H1 (cell line): ENCODE measurements around the gene GTPBP6.

Experiments
- CREB1 ChIP-seq: IDR thresholded peaks from 2 replicates; pipeline ENCODE4 v1.6.1; 2012; ENCODE audit warnings: inconsistent platforms
- EP300 ChIP-seq, 2 experiments: IDR thresholded peaks; 1 replicate in 1 of 2; 2 replicates in 1 of 2; pipeline ENCODE4 v1.6.1; 2011 to 2012; ENCODE audit warnings: low read depth in 2 of 2, low read length in 2 of 2, mild to moderate bottlenecking in 2 of 2, borderline replicate concordance in 1 of 2, inconsistent platforms in 1 of 2, moderate library complexity in 1 of 2
- GTF2F1 ChIP-seq: IDR thresholded peaks from 2 replicates; pipeline ENCODE4 v1.6.1; 2012; ENCODE audit warnings: low read depth, low read length, improper control_type of control experiment, borderline replicate concordance
- HDAC2 ChIP-seq, 2 experiments: fragments of 300-600 bp in 1 of 2; sonication (generic) in 1 of 2; IDR thresholded peaks; 2 replicates each; pipeline ENCODE4 v1.6.1; 2011 to 2012; ENCODE audit warnings: low read depth in 2 of 2, low read length in 2 of 2, mild to moderate bottlenecking in 2 of 2, moderate library complexity in 2 of 2, borderline replicate concordance in 1 of 2, inconsistent platforms in 1 of 2
- KDM1A ChIP-seq: fragments of 200-600, 300-600 bp; sonication (generic); IDR thresholded peaks from 2 replicates; pipeline ENCODE4 v1.7.1; 2016; ENCODE audit warnings: mild to moderate bottlenecking, low read length, borderline replicate concordance
- PHF8 ChIP-seq: fragments of 200-600 bp; sonication (generic); conservative IDR thresholded peaks from 2 replicates; pipeline ENCODE4 v1.7.1; 2012; ENCODE audit warnings: low read depth, mild to moderate bottlenecking, inconsistent platforms, low read length, moderate library complexity
- POLR2A ChIP-seq, 2 experiments: IDR thresholded peaks; 1 replicate in 1 of 2; 2 replicates in 1 of 2; pipeline ENCODE4 v1.6.1; 2011; ENCODE audit warnings: low read depth in 2 of 2, low read length in 2 of 2, mild to moderate bottlenecking in 2 of 2; ENCODE audit errors: control extremely low read depth in 1 of 2
- TAF1 ChIP-seq: IDR thresholded peaks from 2 replicates; pipeline ENCODE4 v1.6.1; 2011; ENCODE audit warnings: mild to moderate bottlenecking, low read depth, low read length
- TF ChIP-seq, protein P1 (sequence below), 3 experiments: IDR thresholded peaks; 1 replicate in 2 of 3; 2 replicates in 1 of 3; pipeline versions ENCODE4 v1.5.1 to v1.6.1; 2011; ENCODE audit warnings: low read length in 3 of 3, mild to moderate bottlenecking in 3 of 3, inconsistent platforms in 2 of 3, low read depth in 1 of 3, moderate library complexity in 1 of 3; ENCODE audit not compliant: insufficient read depth in 1 of 3; ENCODE audit errors: control extremely low read depth in 1 of 3

DNA sequence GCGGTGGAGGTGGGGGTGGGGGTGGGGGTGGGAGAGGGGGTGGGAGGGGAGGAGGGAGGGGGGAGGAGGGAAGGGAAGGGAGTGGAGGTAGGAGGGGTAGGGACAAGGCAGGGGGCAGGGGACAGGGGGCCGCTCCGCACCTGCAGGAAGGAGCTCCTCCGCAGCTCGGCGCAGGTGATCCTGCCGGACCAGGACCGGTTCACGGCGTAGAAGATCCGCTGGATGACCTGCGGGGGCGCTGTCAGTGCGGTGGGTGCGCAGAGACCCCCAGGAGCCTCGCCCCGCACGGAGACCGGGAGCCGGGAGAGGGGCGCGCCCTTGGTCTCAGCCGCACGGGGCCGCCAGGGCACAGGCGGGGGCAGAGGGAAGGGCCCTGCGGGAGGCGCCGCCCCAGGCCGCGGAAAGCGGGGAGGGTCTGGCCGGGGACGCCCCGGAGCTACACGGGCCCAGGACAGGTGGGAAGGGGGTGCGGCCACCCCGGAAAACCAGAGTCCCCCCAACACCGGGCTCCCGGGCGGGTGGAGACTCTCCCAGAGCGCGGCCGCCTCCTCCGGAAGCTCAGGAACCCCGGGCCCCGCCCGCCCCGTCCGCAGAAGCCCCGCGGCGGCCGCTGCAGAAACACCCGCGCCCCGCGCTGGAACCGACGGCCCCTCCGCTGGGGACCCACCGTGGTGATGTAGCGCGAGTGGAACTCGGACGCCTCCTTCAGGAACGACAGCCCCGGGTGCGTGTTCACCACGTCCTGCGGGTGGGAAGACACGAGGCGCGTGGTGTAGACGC is 27.6 kb upstream of the GTPBP6 start:
- TF ChIP-seq, protein P1, sequence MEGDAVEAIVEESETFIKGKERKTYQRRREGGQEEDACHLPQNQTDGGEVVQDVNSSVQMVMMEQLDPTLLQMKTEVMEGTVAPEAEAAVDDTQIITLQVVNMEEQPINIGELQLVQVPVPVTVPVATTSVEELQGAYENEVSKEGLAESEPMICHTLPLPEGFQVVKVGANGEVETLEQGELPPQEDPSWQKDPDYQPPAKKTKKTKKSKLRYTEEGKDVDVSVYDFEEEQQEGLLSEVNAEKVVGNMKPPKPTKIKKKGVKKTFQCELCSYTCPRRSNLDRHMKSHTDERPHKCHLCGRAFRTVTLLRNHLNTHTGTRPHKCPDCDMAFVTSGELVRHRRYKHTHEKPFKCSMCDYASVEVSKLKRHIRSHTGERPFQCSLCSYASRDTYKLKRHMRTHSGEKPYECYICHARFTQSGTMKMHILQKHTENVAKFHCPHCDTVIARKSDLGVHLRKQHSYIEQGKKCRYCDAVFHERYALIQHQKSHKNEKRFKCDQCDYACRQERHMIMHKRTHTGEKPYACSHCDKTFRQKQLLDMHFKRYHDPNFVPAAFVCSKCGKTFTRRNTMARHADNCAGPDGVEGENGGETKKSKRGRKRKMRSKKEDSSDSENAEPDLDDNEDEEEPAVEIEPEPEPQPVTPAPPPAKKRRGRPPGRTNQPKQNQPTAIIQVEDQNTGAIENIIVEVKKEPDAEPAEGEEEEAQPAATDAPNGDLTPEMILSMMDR (IDR thresholded peaks at IDR 0.05; ENCODE audit: control extremely low read depth in 1 of 3, insufficient read depth in 1 of 3, low read depth in 1 of 3, low read length in 3 of 3) = peak in 1 of 3 experiments; percentile 31; a peak in 2 of 4 replicates
- TF ChIP-seq EP300 (IDR thresholded peaks at IDR 0.05; ENCODE audit: borderline replicate concordance in 1 of 2, low read depth in 2 of 2, low read length in 2 of 2) (no peak), POLR2A (IDR thresholded peaks at IDR 0.05; ENCODE audit: control extremely low read depth in 1 of 2, low read depth in 2 of 2, low read length in 2 of 2) (no peak), GTF2F1 (no peak), HDAC2 (IDR thresholded peaks at IDR 0.05; ENCODE audit: borderline replicate concordance in 1 of 2, low read depth in 2 of 2, low read length in 2 of 2) (no peak), PHF8 (no peak), CREB1 (no peak), TAF1 (no peak), KDM1A (no peak)
